ENCODE measurements around the gene GPBP1L1.
A peak's percentile ranks its signal among the peaks of the same experiment; 100 is the strongest.
"Not testable (repeated sequence)": the region's sequence is repeated elsewhere in the genome, so short reads cannot be mapped to it uniquely, and the experiment has no call there.

Gene GPBP1L1

DNA sequence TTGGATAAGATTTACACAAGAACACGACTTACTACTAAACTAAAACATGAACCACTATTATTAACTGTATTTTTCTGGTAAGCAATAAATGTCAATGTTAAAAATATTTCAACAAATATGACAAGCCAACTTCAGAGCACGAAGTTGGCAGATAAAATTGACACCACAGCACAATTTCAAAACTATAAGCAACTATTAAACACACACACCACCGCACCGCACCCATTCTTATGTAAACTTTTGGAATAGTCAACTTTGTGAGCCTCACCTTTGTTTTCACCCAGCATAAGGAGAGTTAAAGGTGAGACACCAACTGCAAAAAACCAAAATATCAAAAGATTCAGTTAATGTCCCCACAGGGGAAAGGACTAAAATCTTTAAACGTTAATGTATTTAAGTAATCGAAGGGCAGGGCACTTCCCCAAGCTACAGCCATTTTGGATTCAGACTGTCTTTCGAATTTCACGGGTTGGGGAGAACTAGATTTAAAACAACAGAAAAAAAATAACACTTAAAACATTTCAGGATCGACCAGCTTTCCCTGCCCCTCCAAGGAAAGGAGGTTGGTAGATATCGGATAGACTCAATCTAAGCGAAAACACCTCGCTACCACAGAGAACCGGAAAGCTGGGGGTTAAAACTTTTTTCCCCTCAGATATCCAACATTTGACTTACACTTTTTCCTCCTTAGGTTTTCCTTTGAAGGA lies 872 bp downstream of the GPBP1L1 start:
- DNase-seq = peak; percentile 51
- in situ Hi-C loops (cut with MboI; ENCODE audit: low pct_unique_long_range_greater_than_20kb, low sequenced_read_pairs) = no loop called here

DNA sequence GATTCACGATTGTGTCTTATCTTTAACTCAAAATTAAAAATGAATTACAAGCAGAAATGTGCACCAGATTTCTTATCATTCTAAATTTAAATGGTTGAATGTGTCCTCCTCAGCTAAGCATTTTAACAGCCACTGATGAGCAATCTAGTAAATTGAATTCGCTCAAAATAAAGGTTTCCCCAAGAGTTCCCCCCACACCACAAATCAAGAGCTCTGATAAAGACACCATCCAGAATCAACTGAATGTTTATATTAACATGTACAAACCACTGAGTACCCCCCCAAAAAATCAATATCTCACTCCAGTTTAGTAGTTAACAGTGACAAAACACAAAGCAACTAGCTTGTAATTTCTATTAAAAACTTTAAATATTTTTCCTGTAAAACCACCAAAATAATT lies 1.9 kb downstream of the GPBP1L1 start:
- in situ Hi-C loops (cut with MboI; ENCODE audit: low pct_unique_long_range_greater_than_20kb, low sequenced_read_pairs) = no loop called here
- no peak for DNase-seq

DNA sequence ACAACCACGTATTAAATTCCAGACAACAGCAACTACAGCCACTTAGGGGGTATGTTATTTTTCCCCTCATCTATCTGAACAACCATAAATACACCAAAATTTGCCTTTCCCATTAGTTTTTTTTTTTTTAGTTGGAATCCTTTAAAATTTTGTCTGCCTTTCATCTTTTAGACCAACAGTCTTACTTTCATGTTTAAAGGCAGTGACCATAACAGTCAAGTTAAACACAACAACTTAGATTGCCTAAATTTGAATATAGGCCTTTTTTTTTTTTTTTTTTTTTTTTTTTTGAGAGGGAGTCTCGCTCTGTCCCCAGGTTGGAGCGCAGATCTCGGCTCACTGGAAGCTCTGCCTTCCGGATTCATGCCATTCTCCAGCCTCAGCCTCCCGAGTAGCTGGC lies 3.4 kb downstream of the GPBP1L1 start:
- no peak for DNase-seq
- in situ Hi-C loops (cut with MboI; ENCODE audit: low pct_unique_long_range_greater_than_20kb, low sequenced_read_pairs) = no loop called here

DNA sequence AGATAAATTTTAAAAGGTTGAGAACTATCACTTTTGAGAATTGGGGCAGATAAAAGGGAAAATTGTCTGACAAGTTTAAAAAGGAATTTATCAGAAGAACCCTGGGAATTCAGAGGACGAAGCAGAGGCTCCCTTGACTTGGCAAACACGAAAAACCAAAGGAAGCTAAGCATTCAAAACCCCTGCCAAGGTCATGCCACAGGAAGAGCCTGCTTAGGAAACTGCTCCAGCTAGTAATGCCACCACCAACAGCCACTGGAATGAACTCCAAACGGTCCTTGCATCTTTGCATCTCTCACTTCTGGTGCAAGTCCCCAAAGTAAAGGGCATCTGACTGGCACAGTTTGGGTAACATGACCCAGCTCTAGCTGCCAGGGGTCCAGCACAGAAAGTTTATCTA lies 7.2 kb downstream of the GPBP1L1 start:
- in situ Hi-C loops (cut with MboI; ENCODE audit: low pct_unique_long_range_greater_than_20kb, low sequenced_read_pairs) = no loop called here

DNA sequence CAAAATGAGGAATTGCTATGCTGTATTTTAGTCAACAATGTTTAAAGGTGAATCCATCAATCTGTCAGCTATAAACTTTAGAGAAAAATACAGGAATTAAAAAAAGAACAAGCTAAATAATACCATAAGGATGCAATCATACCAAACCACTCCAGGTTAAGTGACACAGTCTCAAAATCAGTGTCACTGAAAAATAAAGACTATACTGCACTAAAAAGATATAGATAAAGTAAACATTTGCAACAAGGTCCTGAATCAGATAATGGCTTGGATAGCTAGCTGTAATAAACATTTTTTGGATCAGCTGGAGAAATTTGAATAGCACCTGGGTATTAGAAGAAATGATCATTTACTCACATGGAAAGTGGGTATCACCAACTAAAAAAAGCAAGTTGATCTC lies 7.8 kb downstream of the GPBP1L1 start:
- DNase-seq = no peak
- in situ Hi-C loops (cut with MboI; ENCODE audit: low pct_unique_long_range_greater_than_20kb, low sequenced_read_pairs) = no loop called here

More for the DNA sequence above, 7.2 kb downstream of the GPBP1L1 start:
- no peak for DNase-seq

DNA sequence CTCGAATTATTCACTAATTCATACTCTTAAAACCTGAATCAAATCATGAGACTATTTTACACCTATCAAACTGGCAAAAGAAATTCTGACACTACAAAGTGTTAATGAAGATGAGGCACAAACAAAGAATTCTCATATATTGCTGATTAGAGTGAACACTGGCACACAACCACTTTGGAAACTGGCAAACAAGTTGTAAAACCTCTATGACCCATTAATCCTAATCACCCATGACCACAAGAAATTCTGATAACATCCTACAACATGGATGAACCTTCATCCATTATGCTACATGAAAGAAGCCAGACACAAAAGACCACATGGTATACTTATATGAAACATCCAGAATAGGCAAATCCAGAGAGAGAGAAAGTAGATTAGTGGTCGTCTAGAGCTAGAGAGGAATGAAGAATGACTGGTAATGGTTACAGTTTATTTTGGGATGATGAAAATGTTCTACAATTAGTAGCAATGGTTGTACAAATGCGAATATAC lies 8.5 kb downstream of the GPBP1L1 start:
- DNase-seq = no peak

DNA sequence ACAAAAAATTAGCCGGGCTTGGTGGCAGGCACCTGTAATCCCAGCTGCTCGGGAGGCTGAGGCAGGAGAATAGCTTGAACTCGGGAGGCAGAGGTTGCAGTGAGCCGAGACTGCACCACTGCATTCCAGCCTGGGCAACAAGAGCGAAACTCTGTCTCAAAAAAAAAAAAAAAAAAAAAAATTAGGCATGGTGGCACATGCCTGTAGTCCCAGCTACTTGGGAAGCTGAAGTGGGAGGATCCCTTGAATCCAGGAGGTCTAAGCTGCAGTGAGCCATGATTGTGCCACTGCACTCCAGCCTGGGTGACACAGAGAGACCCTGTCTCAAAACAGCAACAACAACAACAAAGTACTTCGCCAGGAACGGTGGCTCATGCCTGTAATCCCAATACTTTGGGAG lies 9.8 kb downstream of the GPBP1L1 start:
- DNase-seq; in situ Hi-C loops (cut with MboI; ENCODE audit: low pct_unique_long_range_greater_than_20kb, low sequenced_read_pairs): not testable (repeated sequence)

More for the DNA sequence above, 8.5 kb downstream of the GPBP1L1 start:
- in situ Hi-C loops (cut with MboI; ENCODE audit: low pct_unique_long_range_greater_than_20kb, low sequenced_read_pairs) = no loop called here

DNA sequence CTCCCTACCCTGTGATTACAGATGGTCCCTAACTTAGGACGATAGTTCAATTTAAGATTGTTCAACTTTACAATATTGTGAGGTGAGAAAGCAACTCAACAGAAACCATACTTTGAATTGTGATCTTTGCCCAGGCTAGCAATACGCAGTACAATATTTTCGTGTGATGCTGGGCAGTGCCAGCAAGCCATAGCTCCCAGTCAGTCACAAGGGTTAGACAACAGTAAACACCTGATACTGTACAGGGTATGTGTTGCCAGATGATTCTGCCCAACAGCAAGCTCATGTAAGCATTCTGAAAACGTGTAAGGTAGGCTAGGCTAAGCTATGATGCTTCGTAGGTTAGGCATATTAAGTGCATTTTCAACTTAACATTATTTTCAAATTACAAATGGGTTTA lies 11.9 kb downstream of the GPBP1L1 start:
- in situ Hi-C loops (cut with MboI; ENCODE audit: low pct_unique_long_range_greater_than_20kb, low sequenced_read_pairs) = no loop called here
- DNase-seq = no peak

DNA sequence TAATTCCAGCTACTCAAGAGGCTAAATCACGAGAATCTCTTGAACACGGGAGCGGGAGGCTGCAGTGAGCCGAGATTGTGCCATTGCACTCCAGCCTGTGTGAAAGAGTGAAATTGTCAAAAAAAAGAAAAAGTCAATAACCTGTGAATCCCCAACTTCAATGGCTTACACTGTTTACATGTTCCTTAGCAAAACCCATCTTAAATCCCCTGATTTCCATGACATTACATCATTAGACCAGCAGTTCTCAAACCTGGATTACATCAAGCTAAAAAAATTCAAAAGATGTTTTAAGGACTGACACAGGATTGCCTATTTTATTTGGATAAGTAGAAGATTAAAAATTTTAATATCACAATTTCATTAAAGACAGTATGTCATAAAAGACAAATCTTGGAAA lies 12.4 kb downstream of the GPBP1L1 start:
- in situ Hi-C loops (cut with MboI; ENCODE audit: low pct_unique_long_range_greater_than_20kb, low sequenced_read_pairs) = no loop called here

DNA sequence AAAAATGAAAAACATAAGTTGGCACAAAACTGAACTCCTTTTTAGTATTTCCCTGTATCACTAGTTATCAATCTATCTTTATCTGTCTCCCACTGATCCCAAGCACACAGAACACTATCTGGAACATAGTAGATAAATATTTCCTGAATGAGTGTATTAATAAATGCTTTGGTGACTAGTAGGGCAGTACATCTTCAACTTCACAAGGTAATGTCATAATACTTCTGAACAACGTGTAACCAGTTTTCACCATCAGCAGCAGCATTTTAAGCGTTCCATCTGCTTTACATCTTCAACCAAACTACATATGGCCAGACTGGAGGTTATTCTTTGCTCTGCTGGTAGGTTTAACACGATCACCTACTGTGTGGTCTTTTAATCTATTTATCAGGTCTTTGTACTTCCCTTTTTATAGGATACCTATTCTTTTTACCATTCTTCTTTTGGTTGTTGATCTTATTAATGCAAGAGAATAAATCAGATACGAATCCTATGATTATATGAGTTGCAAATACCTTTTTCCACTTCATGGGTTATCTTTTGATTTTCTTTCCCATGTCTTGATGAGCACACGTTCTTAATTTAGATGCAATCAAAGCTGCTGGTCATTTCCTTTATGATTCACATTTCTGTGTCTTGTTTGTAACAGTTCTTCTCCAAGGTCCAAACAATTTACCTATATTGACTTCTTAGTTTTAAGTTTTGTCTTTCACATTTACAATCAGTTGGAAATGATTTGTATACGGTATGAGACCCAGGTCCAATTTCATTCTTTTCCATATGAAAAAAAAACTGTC lies 16.3 kb downstream of the GPBP1L1 start:
- in situ Hi-C loops (cut with MboI; ENCODE audit: low pct_unique_long_range_greater_than_20kb, low sequenced_read_pairs) = no loop called here
- no peak for DNase-seq

More for the DNA sequence above, 12.4 kb downstream of the GPBP1L1 start:
- DNase-seq = no peak

DNA sequence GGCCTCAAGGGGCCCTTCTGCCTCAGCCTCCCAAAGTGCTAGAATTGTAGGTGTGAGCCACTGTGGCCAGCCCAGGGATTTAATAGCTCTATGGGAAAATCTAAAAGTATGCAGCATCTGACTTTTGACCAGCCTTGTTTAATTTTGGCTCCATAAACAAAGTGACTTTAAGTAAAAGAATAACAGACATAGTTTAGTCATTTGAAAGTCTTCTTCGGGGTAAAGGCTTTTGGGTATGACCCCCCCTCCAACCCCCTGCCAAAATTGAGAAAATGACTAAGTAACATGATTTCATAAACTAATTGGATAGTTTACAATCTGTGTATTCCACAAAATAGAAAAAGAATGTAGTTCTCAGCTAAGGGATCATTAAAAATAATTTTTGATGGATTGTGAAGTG lies 17.0 kb downstream of the GPBP1L1 start:
- no peak for DNase-seq
- in situ Hi-C loops (cut with MboI; ENCODE audit: low pct_unique_long_range_greater_than_20kb, low sequenced_read_pairs) = no loop called here

DNA sequence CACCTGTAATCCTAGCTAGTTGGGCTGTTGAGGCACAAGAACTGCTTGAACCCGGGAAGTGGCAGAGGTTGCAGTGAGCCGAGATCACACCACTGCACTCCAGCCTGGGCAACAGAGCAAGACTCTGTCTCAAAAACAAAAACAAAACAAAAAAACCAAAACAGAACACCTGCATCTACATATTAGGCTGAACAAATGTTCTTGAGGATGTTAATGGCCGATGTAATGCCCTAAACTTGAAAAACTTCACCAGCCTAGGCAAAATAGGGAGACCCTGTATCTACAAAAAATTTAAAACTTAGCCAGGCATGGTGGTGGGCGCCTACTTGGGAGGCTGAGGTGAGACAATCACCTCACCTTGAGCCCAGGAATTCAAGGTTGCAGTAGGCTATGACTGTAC lies 17.8 kb downstream of the GPBP1L1 start:
- in situ Hi-C loops (cut with MboI; ENCODE audit: low pct_unique_long_range_greater_than_20kb, low sequenced_read_pairs) = no loop called here
- DNase-seq = no peak

DNA sequence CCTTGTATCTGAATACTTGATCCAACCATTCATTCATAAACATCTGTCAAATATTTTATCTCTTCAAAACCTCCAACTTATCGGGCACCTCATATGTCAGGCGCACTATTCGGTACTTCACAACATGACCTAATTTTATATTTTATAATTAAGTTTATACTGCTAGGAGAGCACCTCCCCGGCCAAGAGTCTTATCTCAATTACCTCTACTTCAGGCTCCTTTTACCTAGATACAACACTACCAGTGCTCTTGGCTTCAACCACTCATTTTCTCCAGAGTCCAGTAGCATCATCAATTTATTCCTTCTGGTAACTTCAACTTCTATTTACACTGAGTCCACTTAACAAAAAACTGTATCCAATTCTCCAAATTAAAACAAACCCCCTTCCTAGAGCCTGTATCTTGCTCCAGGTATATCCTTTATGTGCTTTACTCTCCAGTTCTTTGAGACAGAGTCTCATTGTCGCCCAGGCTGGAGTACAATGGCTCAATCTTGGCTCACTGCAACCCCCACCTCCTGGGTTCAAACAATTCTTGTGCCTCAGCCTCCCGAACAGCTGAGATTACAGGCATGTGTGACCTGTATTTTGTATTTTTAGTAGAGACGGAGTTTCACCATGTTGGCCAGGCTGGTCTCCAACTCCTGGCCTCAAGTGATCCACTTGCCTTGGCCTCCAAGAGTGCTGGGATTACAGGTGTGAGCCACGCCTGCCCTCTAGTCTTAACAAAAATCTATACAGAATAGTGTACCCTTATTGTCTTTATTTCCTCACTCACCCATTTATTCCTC lies 18.8 kb downstream of the GPBP1L1 start:
- in situ Hi-C loops (cut with MboI; ENCODE audit: low pct_unique_long_range_greater_than_20kb, low sequenced_read_pairs) = no loop called here
- no peak for DNase-seq

DNA sequence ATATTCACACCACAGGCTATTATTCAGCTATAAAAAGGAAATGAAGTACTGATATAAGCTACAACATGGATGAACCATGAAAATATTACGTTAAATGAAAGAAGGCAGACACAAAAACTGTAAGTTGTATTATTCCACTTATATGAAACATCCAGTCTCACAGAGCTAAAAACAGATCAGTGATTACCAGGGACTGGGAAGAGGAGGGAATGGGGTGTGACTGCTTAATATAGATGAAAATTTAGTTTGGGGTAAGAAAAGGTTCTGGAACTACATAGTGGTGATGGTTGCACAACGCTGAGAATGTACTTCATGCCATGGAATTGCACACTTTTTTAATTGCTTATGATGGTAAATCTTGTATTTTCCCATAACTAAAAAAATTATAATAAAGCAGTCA lies 19.5 kb downstream of the GPBP1L1 start:
- no peak for DNase-seq
- in situ Hi-C loops (cut with MboI; ENCODE audit: low pct_unique_long_range_greater_than_20kb, low sequenced_read_pairs) = no loop called here

DNA sequence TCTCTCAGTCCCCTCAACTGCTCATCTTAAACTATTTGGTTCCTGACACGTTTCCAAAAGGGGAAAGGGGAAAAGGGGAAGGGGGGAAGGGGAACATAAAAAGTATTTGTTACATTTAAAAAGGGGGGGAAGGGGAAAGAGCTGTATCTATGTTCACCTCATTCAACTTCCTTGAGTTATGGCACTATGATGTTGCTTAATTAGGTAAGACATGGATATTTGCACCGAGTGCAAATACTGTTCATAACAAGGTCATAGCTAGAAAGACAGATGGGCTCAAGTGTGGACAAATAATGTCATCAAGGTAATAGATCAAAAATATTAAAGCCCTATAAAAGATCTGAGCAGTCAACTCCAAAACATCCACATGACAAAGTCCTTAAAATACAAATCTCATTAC lies 26.0 kb downstream of the GPBP1L1 start:
- in situ Hi-C loops (cut with MboI; ENCODE audit: low pct_unique_long_range_greater_than_20kb, low sequenced_read_pairs) = no loop called here
- no peak for DNase-seq

DNA sequence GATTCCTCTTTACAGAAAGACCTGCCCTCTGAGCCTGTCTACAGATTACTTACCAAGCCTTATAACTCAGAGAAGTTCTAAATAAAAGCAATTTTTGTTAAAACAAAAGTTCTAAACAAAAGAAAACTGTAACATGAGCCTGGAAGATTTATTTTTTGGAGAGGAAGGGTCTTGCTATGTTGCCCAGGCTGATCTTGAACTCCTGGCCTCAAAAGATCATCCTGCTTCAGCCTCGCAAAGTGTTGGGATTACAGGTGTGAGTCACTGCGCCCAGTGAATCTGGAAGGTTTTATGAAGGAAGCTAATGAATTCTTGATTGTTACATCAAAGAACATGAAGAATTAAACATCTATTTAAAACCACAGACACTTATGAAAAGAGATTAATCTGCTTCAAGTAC lies 27.1 kb downstream of the GPBP1L1 start:
- in situ Hi-C loops (cut with MboI; ENCODE audit: low pct_unique_long_range_greater_than_20kb, low sequenced_read_pairs) = no loop called here
- no peak for DNase-seq

DNA sequence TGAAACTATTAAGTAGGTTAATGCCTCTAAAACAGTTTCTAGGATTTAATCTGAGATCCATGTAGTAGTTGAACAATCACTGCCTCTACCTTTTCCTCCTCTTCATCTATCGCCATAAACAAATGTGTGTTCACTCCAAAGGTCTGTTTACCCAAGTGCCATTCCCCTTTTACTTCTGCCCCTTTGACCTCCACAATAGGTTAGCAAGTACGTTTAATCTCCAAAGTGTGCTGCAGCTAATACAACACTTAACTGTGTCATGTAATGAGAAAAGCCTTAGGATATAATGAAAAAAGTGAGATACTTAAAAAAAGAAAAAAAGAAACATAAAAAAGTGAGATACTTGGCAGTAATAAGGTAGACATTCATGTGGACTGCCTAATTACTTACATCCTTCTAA lies 28.2 kb downstream of the GPBP1L1 start:
- no peak for DNase-seq
- in situ Hi-C loops (cut with MboI; ENCODE audit: low pct_unique_long_range_greater_than_20kb, low sequenced_read_pairs) = no loop called here

DNA sequence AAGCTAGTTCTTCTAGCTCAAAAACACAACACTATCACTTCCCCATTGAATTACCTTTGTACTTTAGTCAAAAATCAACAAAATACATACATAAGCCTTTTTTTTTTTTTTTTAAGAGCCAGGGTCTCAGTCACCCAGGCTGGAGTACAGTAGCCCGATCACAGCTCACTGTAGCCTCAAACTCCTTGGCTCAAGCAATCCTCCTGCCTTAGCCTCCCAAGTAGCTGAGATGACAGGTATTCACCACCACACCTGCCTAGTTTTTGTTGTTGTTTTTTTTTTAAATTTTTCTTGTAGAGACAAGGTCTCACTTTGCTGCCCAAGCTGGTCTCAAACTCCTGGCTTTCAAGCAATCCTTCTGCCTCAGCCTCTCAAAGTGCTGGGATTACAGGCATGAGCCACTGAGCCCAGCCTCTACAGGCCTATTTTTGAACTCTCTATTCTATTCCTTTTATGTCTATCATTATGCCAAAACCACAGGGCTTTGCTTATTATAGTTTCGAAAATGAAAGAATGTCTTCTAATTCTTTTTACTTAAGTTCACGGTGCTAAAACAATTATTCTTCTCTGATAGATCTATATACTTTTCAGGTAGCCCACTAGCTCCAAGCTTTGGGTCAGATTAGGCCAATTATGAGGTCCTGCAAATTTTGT lies 29.6 kb downstream of the GPBP1L1 start:
- in situ Hi-C loops (cut with MboI; ENCODE audit: low pct_unique_long_range_greater_than_20kb, low sequenced_read_pairs) = no loop called here
- no peak for DNase-seq

DNA sequence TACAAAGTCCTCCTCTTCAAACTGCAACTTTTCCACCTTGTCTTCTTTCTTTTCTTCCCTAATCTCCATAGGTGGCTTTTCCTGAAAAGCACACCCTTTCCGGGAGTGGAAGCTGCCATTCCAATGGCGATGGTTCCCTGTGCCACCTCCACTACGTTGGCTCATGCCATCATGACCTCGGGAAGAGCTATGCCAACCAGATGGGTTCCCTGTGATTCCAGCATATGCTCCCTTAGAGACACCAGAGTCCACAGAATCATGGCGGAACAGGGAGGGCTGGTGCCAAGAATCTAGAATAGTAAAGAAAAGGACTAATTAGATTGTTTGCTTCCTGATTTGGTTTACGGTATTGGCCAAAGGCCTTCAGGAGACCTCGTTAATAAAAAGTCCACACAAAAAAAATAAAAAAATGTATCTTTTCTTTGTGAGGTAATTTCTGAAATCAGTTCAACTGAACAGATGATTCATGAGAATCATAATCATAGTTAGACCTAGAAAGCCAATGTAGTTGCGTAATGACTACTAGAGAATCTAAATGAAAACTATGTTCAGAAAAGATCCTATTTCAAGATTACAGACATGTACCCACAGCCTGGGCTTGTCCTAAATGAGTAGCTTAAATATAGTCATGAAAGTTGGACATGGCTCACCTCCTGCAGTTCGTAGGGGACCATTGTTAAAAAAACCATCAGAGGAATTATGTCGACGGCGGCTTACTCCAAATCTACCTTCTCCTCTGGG lies 31.6 kb downstream of the GPBP1L1 start:
- in situ Hi-C loops (cut with MboI; ENCODE audit: low pct_unique_long_range_greater_than_20kb, low sequenced_read_pairs) = no loop called here
- DNase-seq = no peak
